SIG-M5 treated with dmso at 0.1 percent for 504 hours (cell line): ENCODE data around the gene TNFSF11.

ENCODE experiments used
- DNase-seq: peaks from one replicate; lab custom pipeline; 2025; ENCODE audit not compliant: unreplicated experiment; lab: John Stamatoyannopoulos, UW

Gene TNFSF11

GRCh38 chr13:42574011-42574410 lies at the start of gene TNFSF11:
TNFSF11 (plus strand) TSS chr13:42574152; CDS start chr13:42574304, 152 bp downstream.
- no peak for DNase-seq

GRCh38 chr13:42524487-42525034 lies 49.4 kb upstream of the TNFSF11 start:
- peak; percentile 7 for DNase-seq

GRCh38 chr13:42525035-42525504 lies 48.9 kb upstream of the TNFSF11 start:
- no peak for DNase-seq

GRCh38 chr13:42526276-42526675 lies 47.7 kb upstream of the TNFSF11 start:
- DNase-seq = no peak

- no peak for DNase-seq
Measured at GRCh38 chr13:42526804-42527203, 47.1 kb upstream of the TNFSF11 start.

GRCh38 chr13:42532561-42533335 lies 41.2 kb upstream of the TNFSF11 start:
- peak; percentile 47 for DNase-seq

- DNase-seq = no peak
Measured at GRCh38 chr13:42533336-42533591, 40.7 kb upstream of the TNFSF11 start.

GRCh38 chr13:42534785-42535184 lies 39.2 kb upstream of the TNFSF11 start:
- DNase-seq = no peak

GRCh38 chr13:42538996-42539395 lies 35.0 kb upstream of the TNFSF11 start:
- no peak for DNase-seq

GRCh38 chr13:42539670-42540069 lies 34.3 kb upstream of the TNFSF11 start:
- no peak for DNase-seq

GRCh38 chr13:42543215-42543797 lies 30.6 kb upstream of the TNFSF11 start:
- no peak for DNase-seq

- DNase-seq = peak; percentile 54
Measured at GRCh38 chr13:42544246-42544926, 29.6 kb upstream of the TNFSF11 start.

GRCh38 chr13:42545842-42546241 lies 28.1 kb upstream of the TNFSF11 start:
- DNase-seq = no peak

GRCh38 chr13:42547612-42548011 lies 26.3 kb upstream of the TNFSF11 start:
- no peak for DNase-seq

- DNase-seq = no peak
Measured at GRCh38 chr13:42548731-42549551, 25.0 kb upstream of the TNFSF11 start.

GRCh38 chr13:42549552-42549936 lies 24.4 kb upstream of the TNFSF11 start:
- no peak for DNase-seq

- no peak for DNase-seq
Measured at GRCh38 chr13:42551611-42552010, 22.3 kb upstream of the TNFSF11 start.

GRCh38 chr13:42553098-42554046 lies 20.6 kb upstream of the TNFSF11 start:
- peak; percentile 9 for DNase-seq

- DNase-seq = no peak
Measured at GRCh38 chr13:42559057-42559456, 14.9 kb upstream of the TNFSF11 start.
